ENCODE data around the gene APH1B.

- TF ChIP-seq, protein P1, sequence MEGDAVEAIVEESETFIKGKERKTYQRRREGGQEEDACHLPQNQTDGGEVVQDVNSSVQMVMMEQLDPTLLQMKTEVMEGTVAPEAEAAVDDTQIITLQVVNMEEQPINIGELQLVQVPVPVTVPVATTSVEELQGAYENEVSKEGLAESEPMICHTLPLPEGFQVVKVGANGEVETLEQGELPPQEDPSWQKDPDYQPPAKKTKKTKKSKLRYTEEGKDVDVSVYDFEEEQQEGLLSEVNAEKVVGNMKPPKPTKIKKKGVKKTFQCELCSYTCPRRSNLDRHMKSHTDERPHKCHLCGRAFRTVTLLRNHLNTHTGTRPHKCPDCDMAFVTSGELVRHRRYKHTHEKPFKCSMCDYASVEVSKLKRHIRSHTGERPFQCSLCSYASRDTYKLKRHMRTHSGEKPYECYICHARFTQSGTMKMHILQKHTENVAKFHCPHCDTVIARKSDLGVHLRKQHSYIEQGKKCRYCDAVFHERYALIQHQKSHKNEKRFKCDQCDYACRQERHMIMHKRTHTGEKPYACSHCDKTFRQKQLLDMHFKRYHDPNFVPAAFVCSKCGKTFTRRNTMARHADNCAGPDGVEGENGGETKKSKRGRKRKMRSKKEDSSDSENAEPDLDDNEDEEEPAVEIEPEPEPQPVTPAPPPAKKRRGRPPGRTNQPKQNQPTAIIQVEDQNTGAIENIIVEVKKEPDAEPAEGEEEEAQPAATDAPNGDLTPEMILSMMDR (IDR thresholded peaks at IDR 0.05; ENCODE audit: low read depth, low read length, missing input control): no peak
- TF ChIP-seq EGR1 (IDR thresholded peaks at IDR 0.05; ENCODE audit: low read depth in 2 of 2) (no peak), MAX (IDR thresholded peaks at IDR 0.05) (no peak), HNF4A (conservative IDR thresholded peaks at IDR 0.05) (no peak), YY1 (IDR thresholded peaks at IDR 0.05) (no peak), RAD21 (IDR thresholded peaks at IDR 0.05) (no peak), GABPA (IDR thresholded peaks at IDR 0.05 in 1 of 2, conservative IDR thresholded peaks at IDR 0.05 in 1 of 2) (no peak), TAF1 (conservative IDR thresholded peaks at IDR 0.05) (no peak)
These were observed 50.4 kb downstream of the APH1B start for GRCh38 chr15:63327648-63328421.
